ENCODE measurements around the gene ASPDH.

DNA sequence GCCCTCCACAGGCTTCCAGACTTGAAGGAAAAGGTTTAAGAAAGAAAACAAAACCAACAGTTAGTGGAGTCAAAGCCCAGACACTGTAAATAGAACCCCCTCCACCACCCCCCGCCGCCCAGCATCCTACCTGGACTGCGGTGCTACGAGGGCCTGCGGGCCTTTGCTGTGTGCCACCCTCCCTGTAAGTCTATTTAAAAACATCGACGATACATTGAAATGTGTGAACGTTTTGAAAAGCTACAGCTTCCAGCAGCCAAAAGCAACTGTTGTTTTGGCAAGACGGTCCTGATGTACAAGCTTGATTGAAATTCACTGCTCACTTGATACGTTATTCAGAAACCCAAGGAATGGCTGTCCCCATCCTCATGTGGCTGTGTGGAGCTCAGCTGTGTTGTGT, 30.8 kb downstream of the ASPDH start:
- TF ChIP-seq CTCF (IDR thresholded peaks at IDR 0.05) (no peak), POLR2A (IDR thresholded peaks at IDR 0.05) (no peak)
